GM23248 (cell line): Measurements from ENCODE around the gene DYRK1A.

Source experiments
- EZH2 ChIP-seq: fragments of 200-600 bp; sonication (generic); IDR thresholded peaks from 2 replicates; pipeline ENCODE4 v1.6.1; 2018; ENCODE audit warnings: antibody characterized with exemption, mild to moderate bottlenecking; ENCODE audit not compliant: insufficient read depth, poor library complexity, severe bottlenecking
- EZH2phosphoT487 ChIP-seq: fragments of 200-600 bp; sonication (generic); IDR thresholded peaks from 2 replicates; pipeline ENCODE4 v1.6.1; 2018; ENCODE audit warnings: antibody characterized with exemption, moderate library complexity, mild to moderate bottlenecking, low read depth; ENCODE audit not compliant: insufficient read depth

- TF ChIP-seq EZH2 (no peak), EZH2phosphoT487 (no peak)
Measured at GRCh38 chr21:37416914-37417313, 50.3 kb downstream of the DYRK1A start.
